GM21367 (cell line): ENCODE data around the gene PVALEF.

Source experiments
- ATAC-seq: cut with Tn5 transposase; IDR thresholded peaks from one replicate; pipeline ENCODE4 v1.9.1; 2021; ENCODE audit not compliant: unreplicated experiment

The PVALEF gene

GRCh38 chr17:81194941-81195901 is 29.9 kb downstream of the PVALEF start:
- ATAC-seq, result no peak

GRCh38 chr17:81195941-81196495 is 30.7 kb downstream of the PVALEF start:
- ATAC-seq, result no peak

- ATAC-seq, result no peak
These were observed 31.4 kb downstream of the PVALEF start for GRCh38 chr17:81196505-81197408.

GRCh38 chr17:81197409-81197795 is 32.1 kb downstream of the PVALEF start:
- no peak for ATAC-seq

- ATAC-seq, result no peak
These were observed 32.7 kb downstream of the PVALEF start for GRCh38 chr17:81197831-81198490.

- no peak for ATAC-seq
These were observed 33.6 kb downstream of the PVALEF start for GRCh38 chr17:81198826-81199481.

GRCh38 chr17:81199482-81199830 is 34.1 kb downstream of the PVALEF start:
- no peak for ATAC-seq

GRCh38 chr17:81200201-81200600 is 34.9 kb downstream of the PVALEF start:
- ATAC-seq, result no peak

GRCh38 chr17:81200695-81201580 is 35.6 kb downstream of the PVALEF start:
- ATAC-seq, result no peak

GRCh38 chr17:81202318-81202717 is 37.0 kb downstream of the PVALEF start:
- ATAC-seq, result no peak

GRCh38 chr17:81203136-81203535 is 37.8 kb downstream of the PVALEF start:
- ATAC-seq, result no peak

- ATAC-seq, result no peak
These were observed 39.3 kb downstream of the PVALEF start for GRCh38 chr17:81204578-81204977.

- ATAC-seq, result no peak
These were observed 40.9 kb downstream of the PVALEF start for GRCh38 chr17:81206166-81206565.

GRCh38 chr17:81206657-81207056 is 41.4 kb downstream of the PVALEF start:
- no peak for ATAC-seq

- ATAC-seq, result no peak
These were observed 42.6 kb downstream of the PVALEF start for GRCh38 chr17:81207610-81208581.

GRCh38 chr17:81208651-81209050 is 43.3 kb downstream of the PVALEF start:
- no peak for ATAC-seq

GRCh38 chr17:81209141-81209540 is 43.8 kb downstream of the PVALEF start:
- ATAC-seq, result no peak

GRCh38 chr17:81210466-81210865 is 45.2 kb downstream of the PVALEF start:
- no peak for ATAC-seq
